SK-N-SH (cell line): Measurements from ENCODE around the gene ZNF624. TPM values are rescaled to one million over a fixed set of nuclear protein-coding genes. Genes with fewer than 3 reads are reported as not detected.

Source experiments
- CTCF ChIA-PET: fragments of 300-600, 350-600 bp; formaldehyde crosslinking; extraction: SDS; loops from one replicate; lab custom pipeline; 2021; lab: Yijun Ruan, JAX
- POLR2A ChIA-PET: fragments of 350-600 bp; sonication (Branson Sonifier 250); formaldehyde crosslinking; extraction: SDS; loops from one replicate; lab custom pipeline; 2020; ENCODE audit warnings: antibody characterized with exemption, inconsistent platforms; lab: Yijun Ruan, JAX
- DNase-seq: peaks from one replicate; pipeline ENCODE4 v3.0.0; 2012
- H2AFZ ChIP-seq: fragments of 200-600 bp; sonication (generic); 2 replicates; pipeline ENCODE4 v1.8.1; 2016; ENCODE audit warnings: antibody characterized with exemption, mild to moderate bottlenecking, low read depth
- H3F3A ChIP-seq: fragments of 200-600 bp; sonication (generic); replicated peaks from 2 replicates; pipeline ENCODE3; 2016; ENCODE audit warnings: antibody characterized with exemption, mild to moderate bottlenecking; ENCODE audit not compliant: insufficient read depth
- H3K27ac ChIP-seq, 2 experiments: fragments of 200-500 bp in 1 of 2; fragments of 200-600 bp in 1 of 2; sonication (Bioruptor generic) in 1 of 2; sonication (generic), shearing (Covaris generic) in 1 of 2; 2 replicates each; pipeline versions ENCODE4 v1.5.1 to v1.6.1; 2014 to 2016; ENCODE audit warnings: low read depth in 2 of 2, inconsistent platforms in 1 of 2, low read length in 1 of 2, mild to moderate bottlenecking in 1 of 2, mixed read lengths in 1 of 2
- H3K27me3 ChIP-seq: fragments of 200-600 bp; sonication (generic), shearing (Covaris generic); 2 replicates; pipeline ENCODE4 v1.6.1; 2016; ENCODE audit warnings: mixed run types; ENCODE audit not compliant: insufficient read depth
- H3K36me3 ChIP-seq, 2 experiments: fragments of 200-500 bp in 1 of 2; fragments of 200-600 bp in 1 of 2; sonication (Bioruptor generic) in 1 of 2; sonication (generic) in 1 of 2; replicated peaks in 1 of 2; 2 replicates each; pipeline versions ENCODE3 to v1.5.1; 2014 to 2016; ENCODE audit warnings: low read length in 1 of 2, mild to moderate bottlenecking in 1 of 2; ENCODE audit not compliant: insufficient read depth in 2 of 2, control insufficient read depth in 1 of 2
- H3K4me1 ChIP-seq, 2 experiments: fragments of 200-500 bp in 1 of 2; fragments of 200-600 bp in 1 of 2; sonication (Bioruptor generic) in 1 of 2; sonication (generic), shearing (Covaris generic) in 1 of 2; 2 replicates each; pipeline versions ENCODE4 v1.5.1 to v1.6.1; 2014 to 2016; ENCODE audit warnings: low read depth in 1 of 2, low read length in 1 of 2, mixed run types in 1 of 2; ENCODE audit not compliant: insufficient read depth in 2 of 2, control insufficient read depth in 1 of 2
- H3K4me2 ChIP-seq: fragments of 200-600 bp; sonication (generic), shearing (Covaris generic); 2 replicates; pipeline ENCODE4 v1.6.1; 2017; ENCODE audit warnings: mixed run types
- H3K4me3 ChIP-seq, 2 experiments: fragments of 200-500 bp in 1 of 2; fragments of 200-600 bp in 1 of 2; sonication (Bioruptor generic) in 1 of 2; sonication (generic), shearing (Covaris generic) in 1 of 2; 2 replicates each; pipeline versions ENCODE4 v1.5.1 to v1.8.1; 2014 to 2016; ENCODE audit warnings: low read depth in 2 of 2, inconsistent platforms in 1 of 2, low read length in 1 of 2, mild to moderate bottlenecking in 1 of 2, mixed read lengths in 1 of 2, moderate library complexity in 1 of 2
- H3K79me2 ChIP-seq: fragments of 200-600 bp; sonication (generic); 2 replicates; pipeline ENCODE4 v1.8.1; 2017; ENCODE audit warnings: mild to moderate bottlenecking; ENCODE audit not compliant: insufficient read depth
- H3K9ac ChIP-seq: fragments of 200-600 bp; sonication (generic); 2 replicates; pipeline ENCODE4 v1.6.1; 2017; ENCODE audit warnings: mixed run types
- H3K9me2 ChIP-seq: fragments of 200-600 bp; sonication (generic); 2 replicates; pipeline ENCODE4 v1.6.1; 2017; ENCODE audit warnings: mixed run types
- H3K9me3 ChIP-seq: fragments of 200-600 bp; sonication (generic); 2 replicates; pipeline ENCODE4 v1.6.1; 2017; ENCODE audit warnings: mixed run types, mild to moderate bottlenecking, moderate library complexity
- H4K20me1 ChIP-seq: fragments of 200-600 bp; sonication (generic); 2 replicates; pipeline ENCODE4 v1.6.1; 2017; ENCODE audit warnings: mild to moderate bottlenecking, mixed run types; ENCODE audit not compliant: insufficient read depth
- CHD2 ChIP-seq: fragments of 150-350 bp; IDR thresholded peaks from 2 replicates; pipeline ENCODE4 v1.6.1; 2018; ENCODE audit warnings: low read length; ENCODE audit not compliant: partially characterized antibody
- CTCF ChIP-seq: fragments of 200-600 bp; sonication (generic); IDR thresholded peaks from 2 replicates; pipeline ENCODE4 v1.6.1; 2017; ENCODE audit warnings: antibody characterized with exemption, mild to moderate bottlenecking, moderate library complexity
- FOSL2 ChIP-seq: IDR thresholded peaks from 2 replicates; pipeline ENCODE4 v1.4.0; 2012; ENCODE audit warnings: low read depth, mild to moderate bottlenecking, moderate library complexity, borderline replicate concordance
- GATA2 ChIP-seq: sonication (generic); formaldehyde crosslinking; IDR thresholded peaks from 2 replicates; pipeline ENCODE4 v1.5.0; 2020; ENCODE audit warnings: mild to moderate bottlenecking, missing genetic modification reagents
- JUND ChIP-seq: IDR thresholded peaks from 2 replicates; pipeline ENCODE4 v1.4.0; 2012
- MAX ChIP-seq: IDR thresholded peaks from 2 replicates; pipeline ENCODE4 v1.4.0; 2012; ENCODE audit warnings: low read depth
- POLR2AphosphoS5 ChIP-seq: IDR thresholded peaks from 2 replicates; pipeline ENCODE4 v1.6.1; 2012; ENCODE audit warnings: low read depth, low read length
- RXRA ChIP-seq: IDR thresholded peaks from 2 replicates; pipeline ENCODE4 v1.4.0; 2012; ENCODE audit warnings: low read depth, mild to moderate bottlenecking, borderline replicate concordance
- TEAD4 ChIP-seq: IDR thresholded peaks from 2 replicates; pipeline ENCODE4 v1.4.0; 2012; ENCODE audit warnings: mild to moderate bottlenecking, borderline replicate concordance; ENCODE audit not compliant: insufficient read depth
- USF1 ChIP-seq: IDR thresholded peaks from 2 replicates; pipeline ENCODE4 v1.4.0; 2012; ENCODE audit warnings: low read depth, borderline replicate concordance
- USF2 ChIP-seq: fragments of 150-350 bp; IDR thresholded peaks from 2 replicates; pipeline ENCODE4 v1.6.1; 2017; ENCODE audit warnings: antibody characterized with exemption, low read length, low read depth, borderline replicate concordance
- YY1 ChIP-seq: IDR thresholded peaks from 2 replicates; pipeline ENCODE4 v1.4.0; 2012; ENCODE audit warnings: low read depth, mild to moderate bottlenecking
- WGBS: methylation state at CpG from one replicate; pipeline ENCODE4 v1.1.6; 2017; ENCODE audit warnings: low lambda C conversion rate; 5-methylcytosine and 5-hydroxymethylcytosine counted together
- polyA plus RNA-seq, 3 experiments: library from polyadenylated mRNA; depleted of rRNA; stranded (reverse); fragments of >200 nt; gene quantifications; 2 replicates each; pipeline ENCODE4 v1.2.3, GENCODE V29; 2012
- small RNA-seq, 7 experiments: library from RNA; depleted of rRNA; stranded (forward); fragments of <200 nt; gene quantifications; one replicate each; pipeline ENCODE3, GENCODE V24; 2012

The ZNF624 gene
- polyA plus RNA-seq, 1 of the 3 experiments (the other 2 are of a cell fraction): 0.92 TPM

DNA sequence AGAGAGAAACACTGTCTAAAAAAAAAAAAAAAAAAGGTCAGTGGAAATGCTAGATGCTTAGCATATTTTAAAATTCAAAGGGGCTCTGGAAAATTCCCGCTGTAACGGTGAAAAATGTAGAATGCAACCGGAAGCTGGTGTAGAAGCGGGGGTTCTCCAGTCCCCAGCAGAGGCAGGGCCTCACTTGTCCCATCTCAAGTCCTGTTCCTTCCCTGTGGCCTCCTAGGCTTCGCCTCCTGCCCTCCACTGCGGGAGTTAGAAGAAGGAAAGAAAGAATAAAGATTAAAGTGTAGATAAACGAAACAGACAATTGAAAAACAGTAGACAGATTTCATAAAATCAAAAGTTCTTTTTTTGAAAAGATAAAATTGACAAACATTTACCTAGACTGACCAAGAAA, 69.9 kb downstream of the ZNF624 start (continued):
- no peak for TF ChIP-seq USF2
- TF ChIP-seq RXRA: no peak
- TF ChIP-seq JUND: no peak
- TF ChIP-seq YY1: no peak

GRCh38 chr17:16573466-16573865, 80.2 kb downstream of the ZNF624 start:
- CTCF ChIA-PET: interaction anchor here (1.7 to 2.0 kb wide), 2 partner anchors 10 to 16 kb away, joined by 8 to 10 read pairs; no protein-coding TSS in a partner anchor
- no peaks in the 10 kb centered on the region for H3K9me3 ChIP-seq
- peaks cover 0 to 2% of the 10 kb centered on the region in 2 experiments; a peak in 1 of 4 replicates for H3K4me1 ChIP-seq
- H3K4me2 ChIP-seq: no peak overlapping the region
- POLR2A ChIA-PET: no interaction called here
- H3K4me3 ChIP-seq: no peak overlapping the region
- DNase-seq: no peak
- TF ChIP-seq TEAD4 (no peak), MAX (no peak), POLR2AphosphoS5 (no peak), GATA2 (no peak), CTCF (no peak), CHD2 (no peak), RXRA (no peak), YY1 (no peak), USF1 (no peak), JUND (no peak), FOSL2 (no peak)
- TF ChIP-seq, all 33 proteins: peak for 0
- Histone ChIP-seq H3K9ac (no peak overlapping the region), H4K20me1 (no peaks in the 10 kb centered on the region), H2AFZ (no peak overlapping the region), H3K9me2 (no peaks in the 10 kb centered on the region), H3K36me3 (no peaks in the 10 kb centered on the region), H3F3A (no peaks in the 10 kb centered on the region), H3K79me2 (no peaks in the 10 kb centered on the region), H3K27ac (no peak overlapping the region), H3K27me3 (no peaks in the 10 kb centered on the region; the same call in 1 of the 2 replicates)
- 39% methylated on average over 2 of the region's 2 CpGs for WGBS

Small RNA genes within 50 kb of the gene (small RNA-seq; reads per million reads assigned to genes)
- 0 reads per million in 7 experiments for gene RNU6-405P

Other genes starting within 250 kb of the ZNF624 start
- 10.5 and 11.0 TPM in 2 replicates for gene TRPV2, start 238.3 kb downstream of the ZNF624 start, polyA plus RNA-seq (2012; rRNA removed)
- gene LRRC75A, start 161.7 kb downstream of the ZNF624 start, polyA plus RNA-seq (2012; rRNA removed): 1.2 and 1.3 TPM in 2 replicates
- gene ZNF287, start 84.6 kb downstream of the ZNF624 start, polyA plus RNA-seq (2012; rRNA removed): 6.1 and 6.6 TPM in 2 replicates
- gene CCDC144A, start 36.4 kb upstream of the ZNF624 start, polyA plus RNA-seq (2012; rRNA removed): 0.02 and 0.03 TPM in 2 replicates